H1 (cell line): ENCODE results near the gene FIS1. TPM values are rescaled to one million over a fixed set of nuclear protein-coding genes. Genes with fewer than 3 reads are reported as not detected.

Experiments
- CTCF ChIA-PET: fragments of 300-600 bp; sonication (Branson Sonifier 250); formaldehyde crosslinking; loops from one replicate; lab custom pipeline; 2021; ENCODE audit not compliant: partially characterized antibody; lab: Charles Lee
- POLR2A ChIA-PET: fragments of 300-600 bp; sonication (Branson Sonifier 250); formaldehyde crosslinking; loops from one replicate; lab custom pipeline; 2021; ENCODE audit warnings: inconsistent platforms; ENCODE audit not compliant: partially characterized antibody; lab: Charles Lee
- DNase-seq, 2 experiments: peaks; one replicate each; pipeline versions ENCODE4 v3.0.0 to v3.0.0-alpha.2; 2010 to 2022; ENCODE audit warnings: low spot score in 2 of 2, low read depth in 1 of 2, mixed read lengths in 1 of 2
- FAIRE-seq: peaks from 2 replicates; lab custom pipeline; 2011; peaks lifted over from hg19 to GRCh38; lab: Jason Lieb, UNC
- H2AFZ ChIP-seq: 2 replicates; pipeline ENCODE4 v1.8.1; 2012; ENCODE audit warnings: low read length, inconsistent platforms
- H2AK5ac ChIP-seq: 2 replicates; pipeline ENCODE4 v1.6.1; 2013; ENCODE audit warnings: low read depth, low read length
- H2BK120ac ChIP-seq: replicated peaks from 2 replicates; pipeline ENCODE3; 2013; ENCODE audit warnings: low read depth, low read length, inconsistent platforms
- H2BK12ac ChIP-seq: 2 replicates; pipeline ENCODE4 v1.6.1; 2013; ENCODE audit warnings: low read depth, low read length
- H2BK15ac ChIP-seq: 2 replicates; pipeline ENCODE4 v1.6.1; 2013; ENCODE audit warnings: low read length
- H2BK20ac ChIP-seq: 2 replicates; pipeline ENCODE4 v1.6.1; 2013; ENCODE audit warnings: low read length
- H2BK5ac ChIP-seq: 2 replicates; pipeline ENCODE4 v1.6.1; 2013; ENCODE audit warnings: low read depth, low read length
- H3K14ac ChIP-seq: 2 replicates; pipeline ENCODE4 v1.6.1; 2013; ENCODE audit warnings: inconsistent platforms; ENCODE audit not compliant: insufficient read length
- H3K18ac ChIP-seq: 2 replicates; pipeline ENCODE4 v1.6.1; 2013; ENCODE audit warnings: low read length; ENCODE audit errors: extremely low read depth
- H3K23ac ChIP-seq: 2 replicates; pipeline ENCODE4 v1.6.1; 2013; ENCODE audit warnings: inconsistent platforms; ENCODE audit not compliant: insufficient read length
- H3K23me2 ChIP-seq: 2 replicates; pipeline ENCODE4 v1.6.1; 2013; ENCODE audit warnings: low read depth, low read length
- H3K27ac ChIP-seq: 2 replicates; pipeline ENCODE4 v1.6.1; 2011; ENCODE audit warnings: low read depth, low read length, inconsistent platforms
- H3K27me3 ChIP-seq, 4 experiments: replicated peaks in 1 of 4; 1 replicate in 1 of 4; 2 replicates in 3 of 4; pipeline versions ENCODE4 v1.6.1 to v1.8.1; 2011 to 2013; ENCODE audit warnings: low read length in 3 of 4, mild to moderate bottlenecking in 3 of 4, inconsistent platforms in 2 of 4, mixed read lengths in 2 of 4, moderate library complexity in 1 of 4; ENCODE audit not compliant: control insufficient read depth in 3 of 4, insufficient read depth in 3 of 4; ENCODE audit errors: extremely low read depth in 1 of 4
- H3K36me3 ChIP-seq, 4 experiments: 2 replicates each; pipeline versions ENCODE4 v1.6.1 to v1.8.1; 2011 to 2013; ENCODE audit warnings: mild to moderate bottlenecking in 4 of 4, low read length in 3 of 4, moderate library complexity in 2 of 4, control low read depth in 1 of 4, inconsistent platforms in 1 of 4; ENCODE audit not compliant: insufficient read depth in 4 of 4, control insufficient read depth in 2 of 4
- H3K4ac ChIP-seq: replicated peaks from 2 replicates; pipeline ENCODE3; 2013; ENCODE audit warnings: low read length, low read depth, mixed read lengths, inconsistent platforms; ENCODE audit not compliant: insufficient read length
- H3K4me1 ChIP-seq, 4 experiments: replicated peaks in 1 of 4; 1 replicate in 1 of 4; 2 replicates in 3 of 4; pipeline versions ENCODE4 v1.6.1 to v1.8.1; 2011 to 2013; ENCODE audit warnings: low read length in 3 of 4, inconsistent platforms in 2 of 4, mixed read lengths in 1 of 4; ENCODE audit not compliant: insufficient read depth in 4 of 4, control insufficient read depth in 3 of 4
- H3K4me2 ChIP-seq, 2 experiments: 2 replicates each; pipeline versions ENCODE4 v1.6.1 to v1.8.1; 2011 to 2013; ENCODE audit warnings: low read depth in 2 of 2, low read length in 2 of 2, control low read depth in 1 of 2, inconsistent platforms in 1 of 2, mild to moderate bottlenecking in 1 of 2; ENCODE audit not compliant: insufficient read depth in 1 of 2
- H3K4me3 ChIP-seq, 4 experiments: fragments of 200-600, 300-600 bp in 1 of 4; sonication (generic), shearing (Covaris generic), sonication (Bioruptor Twin) in 1 of 4; 2 replicates each; pipeline versions ENCODE4 v1.5.1 to v1.8.1; 2011 to 2016; ENCODE audit warnings: low read length in 4 of 4, low read depth in 3 of 4, control low read depth in 2 of 4, inconsistent platforms in 2 of 4, mild to moderate bottlenecking in 2 of 4, mixed read lengths in 1 of 4, moderate library complexity in 1 of 4; ENCODE audit not compliant: insufficient read depth in 2 of 4; ENCODE audit errors: extremely low read depth in 1 of 4
- H3K56ac ChIP-seq: replicated peaks from 2 replicates; pipeline ENCODE3; 2013; ENCODE audit warnings: low read depth, mild to moderate bottlenecking, mixed read lengths, low read length, inconsistent platforms; ENCODE audit not compliant: insufficient read length
- H3K79me1 ChIP-seq: 2 replicates; pipeline ENCODE4 v1.6.1; 2013; ENCODE audit warnings: low read depth, low read length, control low read depth
- H3K79me2 ChIP-seq, 2 experiments: 2 replicates each; pipeline versions ENCODE4 v1.6.1 to v1.8.1; 2012 to 2013; ENCODE audit warnings: low read length in 2 of 2, mild to moderate bottlenecking in 2 of 2, inconsistent platforms in 1 of 2; ENCODE audit not compliant: insufficient read depth in 2 of 2, control insufficient read depth in 1 of 2
- H3K9ac ChIP-seq, 4 experiments: replicated peaks in 1 of 4; 1 replicate in 1 of 4; 2 replicates in 3 of 4; pipeline versions ENCODE4 v1.6.1 to v1.8.1; 2011 to 2013; ENCODE audit warnings: low read depth in 3 of 4, low read length in 3 of 4, control low read depth in 2 of 4, mild to moderate bottlenecking in 2 of 4, moderate library complexity in 2 of 4, inconsistent platforms in 1 of 4; ENCODE audit errors: extremely low read depth in 1 of 4
- H3K9me3 ChIP-seq, 2 experiments: 2 replicates each; pipeline versions ENCODE4 v1.6.1 to v1.8.1; 2012 to 2013; ENCODE audit warnings: mild to moderate bottlenecking in 2 of 2, moderate library complexity in 2 of 2, control low read depth in 1 of 2, inconsistent platforms in 1 of 2, low read depth in 1 of 2, low read length in 1 of 2, mixed read lengths in 1 of 2; ENCODE audit not compliant: insufficient read depth in 2 of 2
- H4K20me1 ChIP-seq, 2 experiments: replicated peaks in 1 of 2; 2 replicates each; pipeline versions ENCODE3 to v1.8.1; 2011 to 2013; ENCODE audit warnings: inconsistent platforms in 2 of 2, low read length in 2 of 2, mild to moderate bottlenecking in 1 of 2; ENCODE audit not compliant: insufficient read depth in 2 of 2, control insufficient read depth in 1 of 2
- H4K5ac ChIP-seq: 2 replicates; pipeline ENCODE4 v1.6.1; 2013; ENCODE audit warnings: low read length, low read depth, mixed read lengths, inconsistent platforms; ENCODE audit not compliant: insufficient read length
- H4K8ac ChIP-seq: 2 replicates; pipeline ENCODE4 v1.8.0; 2013; ENCODE audit warnings: mild to moderate bottlenecking, moderate library complexity, low read length, inconsistent platforms; ENCODE audit not compliant: insufficient read depth; ENCODE audit errors: extremely low read depth
- H4K91ac ChIP-seq: replicated peaks from 2 replicates; pipeline ENCODE3; 2013; ENCODE audit warnings: low read length, mixed read lengths, inconsistent platforms; ENCODE audit not compliant: insufficient read length
- BRCA1 ChIP-seq: IDR thresholded peaks from 2 replicates; pipeline ENCODE4 v1.6.1; 2012; ENCODE audit warnings: low read depth, low read length, improper control_type of control experiment
- HDAC2 ChIP-seq, 2 experiments: fragments of 300-600 bp in 1 of 2; sonication (generic) in 1 of 2; IDR thresholded peaks; 2 replicates each; pipeline ENCODE4 v1.6.1; 2011 to 2012; ENCODE audit warnings: low read depth in 2 of 2, low read length in 2 of 2, mild to moderate bottlenecking in 2 of 2, moderate library complexity in 2 of 2, borderline replicate concordance in 1 of 2, inconsistent platforms in 1 of 2
- RBBP5 ChIP-seq: IDR thresholded peaks from 2 replicates; pipeline ENCODE4 v1.7.1; 2012; ENCODE audit warnings: low read depth, mild to moderate bottlenecking, inconsistent platforms, low read length, moderate library complexity, borderline replicate concordance
- RXRA ChIP-seq: IDR thresholded peaks from 2 replicates; pipeline ENCODE4 v1.6.1; 2011; ENCODE audit warnings: low read depth, mild to moderate bottlenecking, low read length, moderate library complexity; ENCODE audit not compliant: insufficient read depth
- TEAD4 ChIP-seq: IDR thresholded peaks from 2 replicates; pipeline ENCODE4 v1.6.1; 2012; ENCODE audit warnings: low read depth, low read length, inconsistent platforms, mixed read lengths
- WGBS, 2 experiments: shearing (Covaris generic) in 1 of 2; methylation state at CpG; one replicate each; pipeline versions ENCODE4 v1.1.6 to v1.1.7; 2013 to 2015; ENCODE audit warnings: low lambda C conversion rate in 2 of 2, mixed read lengths in 2 of 2, inconsistent platforms in 1 of 2, low coverage in 1 of 2, missing lambda C conversion rate in 1 of 2; ENCODE audit not compliant: insufficient replicate concordance in 2 of 2, insufficient coverage in 1 of 2, insufficient read length in 1 of 2; ENCODE audit errors: extremely low coverage in 1 of 2, missing lambda C conversion rate in 1 of 2; 5-methylcytosine and 5-hydroxymethylcytosine counted together
- polyA plus RNA-seq, 7 experiments: library from polyadenylated mRNA; depleted of rRNA in 3 of 7; stranded (reverse) in 5 of 7; unstranded in 2 of 7; fragments of >200 nt in 5 of 7; fragments of 200-250 nt in 2 of 7; gene quantifications; 1 replicate in 5 of 7; 2 replicates in 1 of 7; 4 replicates in 1 of 7; pipeline versions ENCODE4 v1.2.1 to v1.2.3, GENCODE V29; 2011 to 2013; ENCODE audit warnings: missing spikeins in 2 of 7, mixed read lengths in 2 of 7
- total RNA-seq: library from RNA; stranded (reverse); fragmentation: NEBNext Ultra II Directional; extraction: Animal tissue kit (Norgen Biotek cat#: 25700); gene quantifications from 2 replicates; pipeline ENCODE4 v1.2.1, GENCODE V29; 2021
- TF ChIP-seq, protein P1 (sequence below): IDR thresholded peaks from 2 replicates; pipeline ENCODE4 v1.6.1; 2012; ENCODE audit warnings: low read length, inconsistent platforms

Gene FIS1
- total and polyA plus RNA-seq, 2 of the 8 experiments (the other 6 are each of a cell fraction or from before 2014, with no cell fraction given) = 128 to 195 TPM

DNA sequence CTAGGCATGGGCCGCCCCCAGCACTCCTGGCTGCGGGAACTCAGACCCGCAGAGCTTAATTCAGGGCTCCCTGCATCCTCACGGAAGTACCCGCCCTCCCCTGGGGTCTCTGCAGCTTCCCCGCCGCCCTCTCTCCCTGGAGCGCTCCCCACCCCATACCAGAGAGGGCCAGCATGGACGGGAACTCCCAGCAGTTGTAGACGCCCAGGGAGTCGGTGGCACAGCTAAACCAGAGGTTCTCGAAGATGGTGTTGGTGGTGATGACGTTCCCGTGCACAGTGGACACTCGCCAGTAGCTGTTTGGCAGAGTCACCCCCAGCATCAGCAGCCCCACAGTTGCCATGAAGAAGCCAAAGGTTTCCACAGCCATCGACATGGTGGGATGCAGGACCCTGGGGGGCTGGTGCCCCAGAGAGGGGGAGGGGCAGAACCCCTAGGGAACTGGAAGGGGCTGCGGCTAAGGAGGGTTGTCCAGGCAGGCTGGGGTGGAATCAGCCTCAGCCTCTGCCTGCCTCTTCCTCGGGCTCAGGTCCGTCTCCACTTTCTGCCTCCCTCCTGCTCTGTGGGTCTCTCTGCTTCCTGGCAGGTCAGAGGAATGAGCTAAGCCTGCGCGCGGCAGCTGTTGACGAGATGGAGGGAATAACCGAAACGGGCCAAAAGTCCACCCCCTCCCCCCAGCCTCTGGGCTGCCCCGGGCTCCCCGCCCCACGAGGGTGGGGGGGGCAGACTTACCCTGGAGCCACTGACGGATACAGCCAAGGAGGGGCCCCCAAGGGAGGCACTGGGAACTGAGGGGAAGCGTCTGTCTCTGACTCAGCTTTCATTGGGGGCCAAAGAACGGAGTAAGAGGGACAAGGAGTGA is 7.4 kb downstream of the FIS1 start, which contains the start of gene CLDN15:
Gene CLDN15 (minus strand): TSS at position 597 of the 862 bp plus-strand sequence. CDS start 221 bp downstream, at position 376.
- H2BK20ac ChIP-seq = no peak within 1 kb of the TSS
- peak within 1 kb of the TSS; percentile 92; the same call in 1 of the 2 replicates for H2BK15ac ChIP-seq
- H3K79me2 ChIP-seq = peaks cover 0 to 2% of the 10 kb centered on the region in 2 experiments; a peak in 1 of 4 replicates
- no peaks in the 10 kb centered on the region for H3K9me3 ChIP-seq
- DNase-seq = peak in 1 of 2 experiments; percentile 49
- H3K14ac ChIP-seq = no peak within 1 kb of the TSS
- H2BK5ac ChIP-seq = peak within 1 kb of the TSS; percentile 73
- no peaks in the 10 kb centered on the region; a peak in 2 of 8 replicates for H3K36me3 ChIP-seq
- no peak for FAIRE-seq
- no peak within 1 kb of the TSS for H3K9ac ChIP-seq
- no peak within 1 kb of the TSS for H2AFZ ChIP-seq
- POLR2A ChIA-PET = interaction anchor here (0.8 to 3.2 kb wide), 13 partner anchors 8 to 56 kb away, joined by 3 to 12 read pairs (median 6); partner anchors contain the start of genes FIS1, PLOD3 and ZNHIT1
- no peak within 1 kb of the TSS for H2AK5ac ChIP-seq
- no peak within 1 kb of the TSS for H2BK120ac ChIP-seq
- peaks cover 0 to 14% (median 7%) of the 10 kb centered on the region in 4 experiments; a peak in 6 of 7 replicates for H3K4me1 ChIP-seq
- CTCF ChIA-PET = interaction anchor here (0.6 to 4.2 kb wide), 20 partner anchors 9 to 93 kb away, joined by 3 to 33 read pairs (median 4); partner anchors contain the start of genes PLOD3, VGF and ZNHIT1
- no peak within 1 kb of the TSS for H4K91ac ChIP-seq
- peaks cover 4% of the 10 kb centered on the region; the same call in 1 of the 2 replicates for H3K23me2 ChIP-seq
- no peak within 1 kb of the TSS for H3K4me3 ChIP-seq
- H3K4me2 ChIP-seq = no peak within 1 kb of the TSS
- no peak within 1 kb of the TSS; the same call in 1 of the 2 replicates for H2BK12ac ChIP-seq
- H3K27me3 ChIP-seq = no peaks in the 10 kb centered on the region
- H3K79me1 ChIP-seq = no peaks in the 10 kb centered on the region
- H3K56ac ChIP-seq = no peak within 1 kb of the TSS
- H3K4ac ChIP-seq = no peak within 1 kb of the TSS
- peak within 1 kb of the TSS; percentile 6 for H3K18ac ChIP-seq
- no peak within 1 kb of the TSS for H3K23ac ChIP-seq
- H3K27ac ChIP-seq = no peak within 1 kb of the TSS
- H4K8ac ChIP-seq = no peak within 1 kb of the TSS
- peaks cover 0 to 11% of the 10 kb centered on the region in 2 experiments for H4K20me1 ChIP-seq
- WGBS, 2 experiments = 84% methylated on average over 27 of the region's 31 CpGs; no CpG with 5 or more reads in 1 of the 2 experiments
- no peak within 1 kb of the TSS for H4K5ac ChIP-seq
- TF ChIP-seq RXRA (no peak), RBBP5 (no peak), BRCA1 (no peak), HDAC2 (IDR thresholded peaks at IDR 0.05; ENCODE audit: borderline replicate concordance in 1 of 2, low read depth in 2 of 2, low read length in 2 of 2) (no peak), TEAD4 (no peak)
- TF ChIP-seq, protein P1, sequence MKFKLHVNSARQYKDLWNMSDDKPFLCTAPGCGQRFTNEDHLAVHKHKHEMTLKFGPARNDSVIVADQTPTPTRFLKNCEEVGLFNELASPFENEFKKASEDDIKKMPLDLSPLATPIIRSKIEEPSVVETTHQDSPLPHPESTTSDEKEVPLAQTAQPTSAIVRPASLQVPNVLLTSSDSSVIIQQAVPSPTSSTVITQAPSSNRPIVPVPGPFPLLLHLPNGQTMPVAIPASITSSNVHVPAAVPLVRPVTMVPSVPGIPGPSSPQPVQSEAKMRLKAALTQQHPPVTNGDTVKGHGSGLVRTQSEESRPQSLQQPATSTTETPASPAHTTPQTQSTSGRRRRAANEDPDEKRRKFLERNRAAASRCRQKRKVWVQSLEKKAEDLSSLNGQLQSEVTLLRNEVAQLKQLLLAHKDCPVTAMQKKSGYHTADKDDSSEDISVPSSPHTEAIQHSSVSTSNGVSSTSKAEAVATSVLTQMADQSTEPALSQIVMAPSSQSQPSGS = no peak
